OCI-LY3 (cell line): ENCODE measurements around the gene GPNMB.
A peak's percentile ranks its signal among the peaks of the same experiment; 100 is the strongest.

Experiments
- H2AFZ ChIP-seq: fragments of 200-600, 300-600 bp; shearing (Covaris generic); 2 replicates; pipeline ENCODE4 v1.6.0; 2014; ENCODE audit warnings: antibody characterized with exemption, low read depth, low read length
- H3K27ac ChIP-seq: fragments of 200-600, 300-600 bp; sonication (generic); 2 replicates; pipeline ENCODE4 v1.5.1; 2014; ENCODE audit warnings: mild to moderate bottlenecking, low read length, moderate library complexity, mixed read lengths
- H3K27me3 ChIP-seq: fragments of 200-600, 300-600 bp; sonication (generic); 2 replicates; pipeline ENCODE4 v1.6.1; 2014; ENCODE audit warnings: low read depth, low read length, mixed read lengths
- H3K36me3 ChIP-seq: fragments of 200-600, 300-600 bp; sonication (generic); replicated peaks from 2 replicates; pipeline ENCODE3; 2014; ENCODE audit warnings: low read depth, low read length, mixed read lengths
- H3K4me1 ChIP-seq: fragments of 300-600, 200-600 bp; sonication (generic); 2 replicates; pipeline ENCODE4 v1.6.1; 2014; ENCODE audit warnings: low read length, mixed read lengths
- H3K4me2 ChIP-seq: fragments of 200-600, 300-600 bp; sonication (generic); 2 replicates; pipeline ENCODE4 v1.6.1; 2014; ENCODE audit warnings: low read length, mixed read lengths
- H3K4me3 ChIP-seq: fragments of 300-600, 200-600 bp; sonication (generic); 2 replicates; pipeline ENCODE4 v1.5.1; 2014; ENCODE audit warnings: antibody characterized with exemption, mild to moderate bottlenecking, low read length, moderate library complexity
- H3K79me2 ChIP-seq: fragments of 300-600, 200-600 bp; shearing (Covaris generic); 2 replicates; pipeline ENCODE4 v1.6.1; 2014; ENCODE audit warnings: mild to moderate bottlenecking, low read length, mixed read lengths
- H3K9ac ChIP-seq: fragments of 300-600, 200-600 bp; shearing (Covaris generic); 2 replicates; pipeline ENCODE4 v1.6.0; 2014; ENCODE audit warnings: mild to moderate bottlenecking, low read length, moderate library complexity
- H3K9me3 ChIP-seq: fragments of 200-600, 300-600 bp; shearing (Covaris generic); 2 replicates; pipeline ENCODE4 v1.6.1; 2014; ENCODE audit warnings: low read length, mixed read lengths; ENCODE audit not compliant: insufficient read depth
- H4K20me1 ChIP-seq: fragments of 200-600, 300-600 bp; sonication (generic); 2 replicates; pipeline ENCODE4 v1.6.1; 2016; ENCODE audit warnings: low read length, mixed read lengths; ENCODE audit not compliant: insufficient read depth
- CTCF ChIP-seq: fragments of 200-600, 300-600 bp; sonication (generic); IDR thresholded peaks from 2 replicates; pipeline ENCODE4 v1.5.1; 2014; ENCODE audit warnings: antibody characterized with exemption, low read length, low read depth
- EZH2phosphoT487 ChIP-seq: fragments of 200-600 bp; shearing (Covaris generic); IDR thresholded peaks from 2 replicates; pipeline ENCODE4 v1.6.1; 2018; ENCODE audit warnings: antibody characterized with exemption, mixed run types, low read depth

The GPNMB gene

GRCh38 chr7:23234569-23235296 lies 11.8 kb upstream of the GPNMB start:
- Histone ChIP-seq H3K4me3 (peak overlapping the region; percentile 66), H3K4me2 (peak overlapping the region; percentile 96), H3K27ac (peak overlapping the region; percentile 34)

GRCh38 chr7:23235813-23236221 lies 10.8 kb upstream of the GPNMB start:
- Histone ChIP-seq H3K79me2 (no peaks in the 10 kb centered on the region), H3K27me3 (no peaks in the 10 kb centered on the region), H4K20me1 (no peaks in the 10 kb centered on the region), H3K4me1 (peaks cover 14% of the 10 kb centered on the region), H3K9me3 (no peaks in the 10 kb centered on the region), H3K36me3 (no peaks in the 10 kb centered on the region), H3K4me2 (no peak overlapping the region), H3K9ac (no peak overlapping the region), H3K27ac (no peak overlapping the region), H3K4me3 (no peak overlapping the region), H2AFZ (no peak overlapping the region)
- TF ChIP-seq CTCF, result no peak
- no peak for TF ChIP-seq EZH2phosphoT487

More at GRCh38 chr7:23234569-23235296, 11.8 kb upstream of the GPNMB start:
- TF ChIP-seq CTCF, result no peak
- no peak for TF ChIP-seq EZH2phosphoT487
- H2AFZ ChIP-seq, result peak overlapping the region; percentile 93
- H3K9ac ChIP-seq, result peak overlapping the region; percentile 36
- no peaks in the 10 kb centered on the region for H4K20me1 ChIP-seq
- no peaks in the 10 kb centered on the region for H3K36me3 ChIP-seq
- H3K27me3 ChIP-seq, result no peaks in the 10 kb centered on the region
- H3K4me1 ChIP-seq, result peaks cover 14% of the 10 kb centered on the region
- H3K9me3 ChIP-seq, result no peaks in the 10 kb centered on the region
- no peaks in the 10 kb centered on the region for H3K79me2 ChIP-seq

DNA sequence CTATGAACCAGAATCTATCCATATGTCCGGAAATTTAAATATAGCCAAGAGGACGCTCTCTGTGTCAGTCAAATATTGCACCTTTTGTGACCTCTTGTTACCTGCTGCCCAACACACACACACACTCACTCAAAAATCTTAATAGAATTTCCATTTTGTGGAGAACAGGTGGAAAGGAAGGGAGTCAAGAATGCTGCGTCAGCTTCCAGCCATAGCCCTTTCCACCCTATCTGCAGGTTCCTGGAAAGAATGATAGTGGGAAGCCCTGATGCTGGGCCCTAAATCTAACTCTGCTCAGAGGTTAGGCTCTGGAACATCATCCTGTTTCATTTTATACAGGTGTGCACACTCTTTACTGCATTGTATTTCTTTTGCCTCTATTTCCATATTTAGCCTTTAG lies 9.6 kb upstream of the GPNMB start:
- Histone ChIP-seq H3K9me3 (no peaks in the 10 kb centered on the region), H3K4me3 (no peak overlapping the region), H3K9ac (no peak overlapping the region), H3K79me2 (no peaks in the 10 kb centered on the region), H3K4me2 (no peak overlapping the region), H3K36me3 (no peaks in the 10 kb centered on the region), H3K27ac (no peak overlapping the region), H3K4me1 (peaks cover 14% of the 10 kb centered on the region), H2AFZ (no peak overlapping the region), H4K20me1 (no peaks in the 10 kb centered on the region), H3K27me3 (no peaks in the 10 kb centered on the region)
- TF ChIP-seq EZH2phosphoT487 (no peak), CTCF (no peak)

DNA sequence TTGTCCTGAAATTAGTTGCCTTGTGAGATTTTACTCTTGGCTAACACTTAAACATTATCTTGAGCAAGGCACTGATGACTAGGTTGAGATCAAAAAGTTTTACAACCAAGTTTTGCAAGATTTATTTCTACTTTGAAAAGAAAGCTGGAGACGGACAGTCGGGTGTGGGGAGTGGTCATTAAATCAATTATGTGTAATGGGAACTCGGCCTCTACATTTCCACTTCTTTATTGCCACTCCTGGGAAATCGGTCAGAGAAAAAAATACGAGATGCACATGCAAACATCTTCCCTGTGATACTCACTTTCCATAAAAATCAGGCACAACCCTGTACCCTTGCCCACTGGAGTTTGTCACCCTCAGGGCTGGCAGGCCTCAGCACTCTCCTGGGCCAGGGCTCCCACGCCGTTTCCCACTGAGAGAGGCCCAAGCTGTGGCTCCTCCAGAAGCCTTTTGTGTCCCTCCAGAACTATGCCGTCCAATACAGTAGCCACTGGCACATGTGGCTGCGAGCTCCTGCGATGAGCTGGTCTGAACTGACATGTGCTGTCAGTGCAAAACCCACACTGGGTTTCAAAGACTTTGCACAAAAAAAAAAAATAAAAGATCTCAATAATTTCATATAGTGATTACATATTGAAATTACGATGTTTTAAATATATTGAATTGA lies 7.5 kb upstream of the GPNMB start:
- H3K9ac ChIP-seq, result no peak overlapping the region
- H3K4me1 ChIP-seq, result peaks cover 12% of the 10 kb centered on the region

More for the DNA sequence above, 7.5 kb upstream of the GPNMB start:
- Histone ChIP-seq H3K36me3 (no peaks in the 10 kb centered on the region), H3K9me3 (no peaks in the 10 kb centered on the region), H3K4me2 (no peak overlapping the region), H4K20me1 (no peaks in the 10 kb centered on the region), H3K79me2 (no peaks in the 10 kb centered on the region), H3K27me3 (no peaks in the 10 kb centered on the region), H3K27ac (no peak overlapping the region), H3K4me3 (no peak overlapping the region), H2AFZ (no peak overlapping the region)
- TF ChIP-seq CTCF (no peak), EZH2phosphoT487 (no peak)
